ENCODE data around the gene MPIG6B. TPM values are rescaled to one million over a fixed set of nuclear protein-coding genes. Genes with fewer than 3 reads are reported as not detected.

MPIG6B gene
- total RNA-seq, 3 donors from 2014 or later (not counting 1 experiment from before 2014, with no cell fraction given) = 9.4 to 19.0 (median 12.8) TPM

DNA sequence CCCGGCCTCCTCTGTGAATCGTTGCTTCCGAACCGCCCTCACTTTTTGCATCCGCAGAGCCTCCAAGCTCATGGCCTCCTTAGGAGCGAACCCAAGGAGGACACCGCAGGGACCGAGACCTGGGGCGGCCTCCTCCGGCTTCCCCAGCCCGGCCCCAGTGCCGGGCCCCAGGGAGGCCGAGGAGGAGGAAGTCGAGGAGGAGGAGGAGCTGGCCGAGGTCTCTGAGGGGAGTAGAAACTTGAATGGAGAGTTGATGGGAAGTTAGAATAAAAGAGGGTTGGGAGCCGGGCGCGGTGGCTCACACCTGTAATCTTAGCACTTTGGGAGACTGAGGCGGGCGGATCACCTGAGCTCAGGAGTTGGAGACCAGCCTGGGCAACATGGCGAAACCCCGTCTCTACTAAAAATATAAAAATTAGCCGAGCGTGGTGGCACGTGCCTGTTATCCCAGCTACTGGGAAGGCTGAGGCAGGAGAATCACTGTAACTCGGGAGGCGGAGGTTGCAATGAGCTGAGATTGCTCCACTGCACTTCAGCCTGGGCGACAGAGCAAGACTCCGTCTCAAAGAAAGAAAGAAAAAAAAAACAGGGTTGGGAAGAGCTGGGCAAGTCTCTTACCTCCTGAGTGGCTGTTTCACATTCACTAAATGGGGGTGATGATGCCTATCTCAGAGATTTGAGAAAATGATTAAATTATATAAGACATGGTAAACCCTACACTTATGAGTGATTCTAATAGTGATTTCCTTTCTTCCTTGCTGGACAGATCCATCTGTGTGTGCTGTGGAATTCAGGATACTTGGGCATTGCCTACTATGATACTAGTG, 17.4 kb downstream of the MPIG6B start:
- Histone ChIP-seq H3K27ac (ENCODE audit: low read length) (peak overlapping the region; percentile 49), H3K9me3 (ENCODE audit: control insufficient read depth, insufficient read depth, low read length) (no peaks in the 10 kb centered on the region), H3K4me1 (ENCODE audit: control insufficient read depth, insufficient read depth, low read length) (peaks cover 44% of the 10 kb centered on the region), H3K4me3 (ENCODE audit: low read length) (peak overlapping the region; percentile 66), H3K36me3 (ENCODE audit: control insufficient read depth, insufficient read depth, low read length) (no peaks in the 10 kb centered on the region), H3K27me3 (ENCODE audit: control insufficient read depth, insufficient read depth, low read length) (no peaks in the 10 kb centered on the region)
- Mint-ChIP-seq H3K27me3 (ENCODE audit: low read depth in 2 of 2) (no peaks in the 10 kb centered on the region), H3K9me3 (no peaks in the 10 kb centered on the region), H3K4me1 (peaks cover 52 to 63% of the 10 kb centered on the region in 2 donors), H3K4me3 (peak overlapping the region; percentile 97), H3K27ac (peak overlapping the region; percentile 91 to 99), H3K36me3 (no peaks in the 10 kb centered on the region)
- ATAC-seq (peak in 1 of 3 donors; percentile 5), DNase-seq (no peak)
- 12% methylated on average over 29 of the region's 29 CpGs for WGBS (ENCODE audit: insufficient coverage)
- intact Hi-C loops (cut with micrococcal nuclease) = no loop called here
- TF ChIP-seq, protein P1, sequence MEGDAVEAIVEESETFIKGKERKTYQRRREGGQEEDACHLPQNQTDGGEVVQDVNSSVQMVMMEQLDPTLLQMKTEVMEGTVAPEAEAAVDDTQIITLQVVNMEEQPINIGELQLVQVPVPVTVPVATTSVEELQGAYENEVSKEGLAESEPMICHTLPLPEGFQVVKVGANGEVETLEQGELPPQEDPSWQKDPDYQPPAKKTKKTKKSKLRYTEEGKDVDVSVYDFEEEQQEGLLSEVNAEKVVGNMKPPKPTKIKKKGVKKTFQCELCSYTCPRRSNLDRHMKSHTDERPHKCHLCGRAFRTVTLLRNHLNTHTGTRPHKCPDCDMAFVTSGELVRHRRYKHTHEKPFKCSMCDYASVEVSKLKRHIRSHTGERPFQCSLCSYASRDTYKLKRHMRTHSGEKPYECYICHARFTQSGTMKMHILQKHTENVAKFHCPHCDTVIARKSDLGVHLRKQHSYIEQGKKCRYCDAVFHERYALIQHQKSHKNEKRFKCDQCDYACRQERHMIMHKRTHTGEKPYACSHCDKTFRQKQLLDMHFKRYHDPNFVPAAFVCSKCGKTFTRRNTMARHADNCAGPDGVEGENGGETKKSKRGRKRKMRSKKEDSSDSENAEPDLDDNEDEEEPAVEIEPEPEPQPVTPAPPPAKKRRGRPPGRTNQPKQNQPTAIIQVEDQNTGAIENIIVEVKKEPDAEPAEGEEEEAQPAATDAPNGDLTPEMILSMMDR (IDR thresholded peaks at IDR 0.05) = no peak

DNA sequence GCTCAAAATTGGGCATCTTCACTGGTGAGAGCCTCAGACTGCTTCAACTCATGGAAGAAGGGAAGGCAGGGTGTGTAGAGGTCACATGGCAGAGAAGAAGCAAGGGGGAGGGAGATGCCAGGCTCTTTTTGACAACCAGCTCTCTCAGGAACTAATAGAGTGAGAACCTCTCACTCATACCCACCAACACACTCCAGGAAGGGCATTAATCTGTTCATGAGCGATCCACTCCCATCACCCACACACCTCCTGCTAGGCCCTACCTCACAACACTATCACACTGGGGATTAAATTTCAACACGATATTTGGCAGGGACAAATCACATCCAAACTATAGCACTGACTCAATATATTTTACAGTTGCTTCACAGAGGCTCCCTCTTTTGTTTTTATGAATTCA, 18.6 kb downstream of the MPIG6B start:
- no peaks in the 10 kb centered on the region for H3K9me3 ChIP-seq (ENCODE audit: control insufficient read depth, insufficient read depth, low read length)
- H3K4me1 ChIP-seq (ENCODE audit: control insufficient read depth, insufficient read depth, low read length) = peaks cover 37% of the 10 kb centered on the region
- H3K27ac ChIP-seq (ENCODE audit: low read length) = no peak overlapping the region
- DNase-seq (no peak), ATAC-seq (no peak)
- no peaks in the 10 kb centered on the region for H3K27me3 ChIP-seq (ENCODE audit: control insufficient read depth, insufficient read depth, low read length)
- Mint-ChIP-seq H3K4me3 (peak overlapping the region; percentile 32), H3K27ac (no peak overlapping the region), H3K27me3 (ENCODE audit: low read depth in 2 of 2) (no peaks in the 10 kb centered on the region), H3K36me3 (no peaks in the 10 kb centered on the region), H3K9me3 (no peaks in the 10 kb centered on the region), H3K4me1 (peaks cover 42 to 51% of the 10 kb centered on the region in 2 donors)
- 96% methylated on average over 2 of the region's 2 CpGs for WGBS (ENCODE audit: insufficient coverage)
- H3K4me3 ChIP-seq (ENCODE audit: low read length) = no peak overlapping the region
- no peaks in the 10 kb centered on the region for H3K36me3 ChIP-seq (ENCODE audit: control insufficient read depth, insufficient read depth, low read length)
- TF ChIP-seq, protein P1 (IDR thresholded peaks at IDR 0.05) = no peak
- intact Hi-C loops (cut with micrococcal nuclease) = no loop called here

DNA sequence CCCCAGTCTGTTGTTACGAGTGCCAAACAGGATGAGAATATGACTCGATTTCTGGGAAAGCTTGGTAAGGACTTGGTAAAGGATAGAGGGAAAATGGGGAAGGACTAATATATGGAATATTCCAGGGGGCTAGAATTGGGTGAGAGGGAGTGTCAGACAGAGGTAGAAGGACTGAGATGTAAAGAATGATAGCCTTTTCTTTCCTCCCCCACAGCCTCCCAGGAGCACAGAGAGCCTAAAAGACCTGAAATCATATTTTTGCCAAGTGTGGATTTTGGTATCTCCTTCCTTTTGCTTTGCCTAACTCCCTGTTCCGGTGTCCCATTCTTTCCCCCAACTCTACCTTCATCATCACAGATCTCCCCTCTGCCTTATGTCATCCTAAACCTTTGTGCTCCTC, 19.7 kb downstream of the MPIG6B start:
- no peak for DNase-seq
- H3K9me3 Mint-ChIP-seq = no peaks in the 10 kb centered on the region
- H3K4me1 Mint-ChIP-seq = peaks cover 31 to 40% of the 10 kb centered on the region in 2 donors
- H3K36me3 Mint-ChIP-seq = no peaks in the 10 kb centered on the region
- peak overlapping the region in 1 of 2 donors; percentile 17 for H3K27ac Mint-ChIP-seq
- TF ChIP-seq, protein P1 (IDR thresholded peaks at IDR 0.05) = no peak
- H3K27me3 Mint-ChIP-seq (ENCODE audit: low read depth in 2 of 2) = no peaks in the 10 kb centered on the region
- no peaks in the 10 kb centered on the region for H3K27me3 ChIP-seq (ENCODE audit: control insufficient read depth, insufficient read depth, low read length)
- no peak overlapping the region for H3K27ac ChIP-seq (ENCODE audit: low read length)
- no peak overlapping the region for H3K4me3 Mint-ChIP-seq
- no peaks in the 10 kb centered on the region for H3K36me3 ChIP-seq (ENCODE audit: control insufficient read depth, insufficient read depth, low read length)
- no peaks in the 10 kb centered on the region for H3K9me3 ChIP-seq (ENCODE audit: control insufficient read depth, insufficient read depth, low read length)
- no peak for ATAC-seq
- H3K4me3 ChIP-seq (ENCODE audit: low read length) = no peak overlapping the region
- intact Hi-C loops (cut with micrococcal nuclease) = no loop called here
- H3K4me1 ChIP-seq (ENCODE audit: control insufficient read depth, insufficient read depth, low read length) = peaks cover 27% of the 10 kb centered on the region
- WGBS (ENCODE audit: insufficient coverage) = 99% methylated on average over 3 of the region's 3 CpGs

Data from natural killer cell (primary cell).